ENCODE data around the gene LMAN1.

LMAN1 gene

DNA sequence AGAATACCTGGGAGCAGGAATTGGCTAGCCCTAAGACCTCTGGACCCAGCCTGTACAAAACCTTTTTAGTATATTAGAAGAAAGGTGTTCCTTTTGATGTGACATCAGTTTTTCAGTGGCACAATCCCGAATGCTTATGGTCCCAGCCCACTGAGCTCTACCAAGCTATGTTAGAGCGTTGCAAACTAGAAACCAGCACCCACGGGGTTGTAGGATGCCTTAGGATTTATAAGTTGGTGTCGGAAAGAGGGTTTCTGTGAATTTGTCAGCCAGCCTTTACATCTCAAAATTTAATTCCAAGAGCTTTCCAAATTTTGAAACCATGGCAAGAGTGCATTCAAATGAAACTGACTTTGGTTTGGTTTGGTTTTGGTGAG, 499 bp upstream of the LMAN1 start:
- no peak for DNase-seq

DNA sequence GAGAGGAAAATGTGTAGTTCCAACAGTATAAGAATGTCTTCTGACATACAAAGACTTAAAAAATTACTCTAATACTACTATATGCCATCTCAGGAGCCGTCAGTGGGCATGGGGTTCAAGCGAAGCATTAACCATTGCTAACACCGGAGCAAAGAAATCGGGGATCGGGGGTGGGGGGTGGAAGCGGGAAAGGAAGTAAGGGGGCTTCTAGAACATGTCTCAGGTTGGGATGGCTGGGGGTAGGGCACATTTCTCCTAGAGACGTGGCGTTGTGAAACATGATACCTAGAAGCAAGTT, 702 bp downstream of the LMAN1 start:
- DNase-seq, result no peak

DNA sequence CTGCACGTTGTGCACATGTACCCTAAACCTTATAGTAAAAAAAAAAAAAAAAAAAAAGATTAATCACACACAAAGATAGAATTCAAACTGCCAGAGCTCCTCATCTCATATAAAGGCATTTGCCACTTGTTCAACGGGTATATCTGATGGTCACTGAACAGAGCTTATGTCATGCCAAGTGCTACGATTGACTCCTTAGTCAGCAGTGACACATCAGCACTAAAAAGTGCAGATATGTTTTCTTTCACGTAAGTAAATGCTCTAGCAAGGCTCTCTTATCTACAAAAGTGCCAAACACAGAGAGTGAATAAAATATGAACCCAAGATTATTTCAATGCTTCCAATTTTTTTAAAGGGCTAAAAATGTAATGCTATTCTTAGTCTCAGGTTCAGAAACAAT, 1.1 kb downstream of the LMAN1 start:
- DNase-seq, result peak; percentile 39

DNA sequence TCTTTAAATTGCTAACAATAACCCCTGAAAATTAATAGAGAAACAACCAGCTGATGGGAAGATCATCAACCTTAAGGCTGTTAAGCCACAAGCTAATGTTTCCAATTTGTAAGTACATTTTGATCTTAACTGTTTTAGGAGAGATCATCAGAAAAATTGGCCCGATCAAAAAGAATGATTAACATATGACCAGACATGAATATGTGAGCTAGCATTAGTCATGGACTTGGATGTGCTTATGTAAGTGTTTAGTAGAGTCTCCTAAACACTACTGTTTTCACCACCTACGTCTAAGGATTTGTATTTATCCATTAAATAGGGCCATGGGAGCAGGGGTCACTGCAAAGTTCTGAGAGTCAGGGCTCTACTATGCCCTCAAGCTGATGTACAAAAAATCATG, 4.3 kb downstream of the LMAN1 start:
- DNase-seq, result no peak

DNA sequence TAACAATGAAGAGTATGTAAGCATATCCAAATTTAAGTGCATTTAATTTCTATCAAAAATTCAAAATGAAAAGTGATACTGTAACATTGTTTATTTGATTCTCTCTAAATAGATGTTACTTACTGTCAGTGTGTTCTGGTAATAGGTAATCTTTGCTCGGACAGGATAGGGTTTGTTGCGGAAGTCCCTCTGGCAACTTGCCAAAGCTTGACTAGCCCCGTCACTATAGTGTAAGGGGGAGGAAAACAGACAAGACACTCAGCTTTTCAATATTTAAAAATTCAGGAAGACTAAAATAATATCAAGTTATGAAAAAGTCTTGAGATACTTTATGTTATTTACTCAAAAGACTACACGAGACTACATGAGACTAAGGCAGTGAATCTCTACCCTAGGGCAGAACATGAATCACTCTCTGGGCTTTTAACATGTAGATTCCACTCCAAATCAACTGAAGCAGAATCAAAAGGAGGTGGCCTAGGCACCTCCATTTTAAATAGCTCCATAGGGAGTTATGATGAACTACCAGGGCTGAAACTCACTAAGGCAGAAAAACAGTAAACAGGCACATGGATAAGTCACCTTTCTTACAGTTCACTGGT, 5.9 kb downstream of the LMAN1 start:
- DNase-seq, result no peak

DNA sequence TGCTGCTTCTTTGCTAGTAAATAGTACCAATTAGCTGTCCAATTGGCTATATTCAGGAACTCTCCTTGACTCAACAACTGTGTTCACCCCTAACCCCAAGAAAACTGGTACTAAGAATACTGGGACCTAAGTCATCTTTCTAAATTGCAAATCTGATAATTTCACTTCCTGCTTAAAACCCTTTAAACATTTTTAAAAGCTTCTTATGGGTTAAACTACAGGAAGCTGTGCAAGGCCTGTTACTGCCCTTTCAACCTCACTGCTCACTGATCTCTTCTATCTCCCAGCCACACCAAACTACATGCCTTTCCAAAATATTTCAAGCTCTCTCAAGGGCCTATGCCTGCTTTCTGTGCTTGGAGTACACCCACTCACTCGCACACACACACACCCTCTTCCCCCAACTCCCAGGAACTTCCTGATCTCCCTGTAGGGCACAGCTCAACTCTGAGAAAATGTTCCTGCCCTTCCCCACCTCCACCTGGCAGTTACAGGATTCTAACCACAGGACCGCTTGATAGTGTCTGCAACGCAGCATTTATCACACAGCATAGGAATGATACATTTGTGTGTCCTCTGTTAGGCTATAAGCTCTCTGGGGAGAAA, 6.7 kb downstream of the LMAN1 start:
- no peak for DNase-seq

DNA sequence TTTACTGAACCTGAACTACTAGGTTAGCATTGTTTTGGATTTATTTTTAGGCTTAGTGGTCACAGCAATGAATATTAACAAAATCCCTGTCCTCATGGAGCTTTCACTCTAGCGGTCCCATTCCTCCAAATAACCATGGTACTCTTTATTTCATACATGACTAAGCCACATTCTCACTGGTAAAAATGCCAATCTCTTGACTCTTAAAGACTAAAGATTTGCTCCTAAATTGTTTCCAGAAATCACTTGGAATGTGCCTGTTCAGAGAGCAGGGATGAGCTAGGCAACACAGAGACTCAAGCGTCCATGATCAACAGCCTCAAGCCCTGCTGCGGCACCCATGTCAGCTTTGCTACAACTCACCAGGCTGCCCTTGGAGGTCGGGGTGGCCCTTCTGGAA, 13.5 kb downstream of the LMAN1 start:
- no peak for DNase-seq

DNA sequence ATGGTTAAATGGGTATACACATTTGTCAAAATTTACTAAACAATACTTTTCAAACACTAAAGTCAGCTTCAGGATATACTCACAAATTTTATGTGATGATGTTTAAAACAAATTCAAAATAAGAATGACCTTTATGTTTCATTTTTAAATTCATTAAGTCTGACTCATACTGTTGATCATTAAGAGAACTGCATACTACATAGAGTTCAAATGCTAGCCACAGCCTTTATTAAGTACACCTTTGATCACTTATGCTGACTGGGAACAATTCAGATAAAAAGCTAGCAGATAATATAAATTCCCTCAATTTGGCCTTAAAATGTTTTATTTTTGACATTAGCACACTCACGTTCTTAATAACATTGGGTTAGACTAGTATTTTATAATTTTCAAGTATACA, 14.1 kb downstream of the LMAN1 start:
- DNase-seq, result no peak

DNA sequence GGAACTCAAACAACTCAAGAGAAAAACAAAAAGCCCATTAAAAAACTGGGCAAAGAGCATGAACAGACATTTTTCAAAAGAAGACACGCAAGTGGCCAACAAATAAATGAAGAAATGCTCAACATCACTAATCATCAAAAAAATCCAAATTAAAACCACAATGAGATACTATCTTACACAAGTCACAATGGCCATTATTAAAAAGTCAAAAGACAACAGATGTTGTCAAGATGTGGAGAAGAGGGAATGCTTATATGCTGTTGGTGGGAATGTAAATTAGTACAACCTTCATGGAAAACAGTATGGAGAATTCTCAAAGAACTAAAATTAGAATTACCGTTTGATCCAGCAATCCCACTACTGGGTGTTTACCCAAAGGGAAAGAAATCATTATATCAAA, 15.1 kb downstream of the LMAN1 start:
- no peak for DNase-seq

DNA sequence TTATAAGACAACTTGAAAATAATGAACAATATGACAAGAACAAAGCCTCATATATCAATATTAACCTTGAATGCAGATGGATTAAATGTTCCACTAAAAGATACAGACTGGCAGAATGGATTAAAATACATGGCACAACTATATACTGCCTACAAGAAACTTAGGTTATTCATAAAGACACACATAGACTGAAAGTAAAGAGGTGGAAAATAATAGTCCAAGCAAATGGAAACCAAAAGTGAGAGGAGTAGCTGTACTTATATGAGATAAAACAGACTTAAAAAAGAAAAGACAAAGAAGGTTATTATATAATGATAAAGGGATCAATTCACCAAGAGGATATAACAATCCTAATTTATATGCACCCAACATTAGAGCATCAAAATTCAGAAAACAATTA, 18.2 kb downstream of the LMAN1 start:
- DNase-seq, result no peak

DNA sequence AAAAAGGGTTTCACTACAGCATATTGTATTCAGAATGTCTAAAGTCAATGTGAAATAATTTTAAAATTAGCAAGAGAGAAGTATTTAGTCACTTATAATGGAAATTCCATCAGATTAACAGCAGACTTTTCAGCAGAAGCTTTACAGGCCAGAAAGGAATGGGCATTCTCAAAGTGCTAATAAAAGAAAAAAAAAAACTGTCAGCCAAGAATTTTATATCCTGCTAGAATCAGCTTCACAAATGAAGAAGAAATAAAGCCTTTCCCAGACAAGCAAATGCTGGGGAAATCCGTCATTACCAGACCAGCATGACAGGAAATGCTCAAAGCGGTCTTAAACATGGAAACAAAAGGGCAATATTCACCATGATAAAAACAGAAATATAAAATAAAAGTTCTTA, 18.8 kb downstream of the LMAN1 start:
- DNase-seq, result no peak

DNA sequence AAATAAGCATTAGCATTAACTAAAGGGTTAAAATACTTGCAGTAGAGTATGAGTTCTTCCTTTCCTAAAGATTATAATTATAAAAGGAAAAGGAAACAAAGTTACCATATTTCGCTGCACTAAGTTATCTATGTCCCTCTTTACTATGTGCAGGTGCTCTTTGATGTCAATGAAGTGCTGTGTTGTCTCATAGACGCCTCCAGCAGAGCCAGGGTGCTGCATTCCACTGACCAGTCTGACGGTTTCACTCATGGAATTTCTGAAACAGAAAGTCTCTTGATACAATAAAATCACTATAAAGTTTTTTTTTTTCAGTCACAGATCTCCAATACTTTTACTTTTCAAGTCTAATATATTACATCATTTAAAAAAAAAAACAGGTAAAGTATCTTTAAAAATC, 26.1 kb downstream of the LMAN1 start:
- no peak for DNase-seq

DNA sequence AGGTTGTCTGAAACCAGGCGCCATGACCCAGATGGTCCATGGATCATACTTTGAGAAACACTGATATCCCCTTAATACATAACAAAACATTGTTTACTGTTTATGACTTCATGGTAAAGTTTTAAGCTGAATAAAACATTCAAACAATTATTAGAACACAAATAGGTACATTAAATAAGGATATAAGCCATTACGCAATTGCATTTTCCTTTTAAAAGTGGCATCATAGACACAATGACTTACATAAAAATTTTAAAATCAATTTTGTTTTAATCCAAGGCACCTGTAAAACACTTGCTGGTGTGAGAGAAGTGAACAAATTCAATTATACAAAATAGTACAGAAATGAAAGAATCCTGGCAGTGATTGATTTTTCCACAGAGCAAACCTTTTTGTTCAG, 30.4 kb downstream of the LMAN1 start:
- no peak for DNase-seq

DNA sequence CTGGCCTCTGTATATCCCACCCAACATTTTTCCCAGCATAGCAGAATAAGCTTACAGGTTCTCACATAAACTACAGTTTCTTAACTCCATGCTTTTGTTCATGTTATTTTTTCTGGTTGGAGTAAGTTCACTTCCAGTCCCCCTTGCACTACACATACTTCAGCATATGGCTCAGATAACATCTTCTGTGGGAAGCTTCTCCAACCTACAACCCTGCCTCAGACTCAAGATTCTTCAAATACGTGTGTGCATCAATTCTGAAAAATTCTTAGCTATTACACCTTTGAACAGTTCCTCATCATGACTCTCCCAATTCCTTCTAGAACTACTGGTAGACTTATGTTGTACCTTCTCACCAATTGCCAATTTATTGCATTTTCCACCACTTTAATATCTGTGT, 33.1 kb downstream of the LMAN1 start:
- DNase-seq, result no peak

DNA sequence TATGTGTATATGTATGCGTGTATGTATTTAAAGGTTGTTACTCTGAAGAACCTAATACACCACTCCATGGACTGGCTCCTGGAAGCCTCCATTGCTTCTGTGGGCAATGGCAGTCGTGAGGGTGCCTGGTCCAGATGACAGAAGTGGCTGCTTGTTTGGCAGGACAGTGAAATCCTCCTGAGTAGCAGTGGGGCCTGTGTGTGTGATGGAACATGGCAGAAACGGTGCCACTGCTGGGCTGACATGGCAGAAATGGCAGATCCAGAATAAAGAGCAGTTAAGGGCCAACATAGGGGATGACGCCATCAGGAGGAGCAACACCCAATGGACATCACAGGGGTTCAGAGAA, 34.5 kb downstream of the LMAN1 start:
- DNase-seq, result no peak

DNA sequence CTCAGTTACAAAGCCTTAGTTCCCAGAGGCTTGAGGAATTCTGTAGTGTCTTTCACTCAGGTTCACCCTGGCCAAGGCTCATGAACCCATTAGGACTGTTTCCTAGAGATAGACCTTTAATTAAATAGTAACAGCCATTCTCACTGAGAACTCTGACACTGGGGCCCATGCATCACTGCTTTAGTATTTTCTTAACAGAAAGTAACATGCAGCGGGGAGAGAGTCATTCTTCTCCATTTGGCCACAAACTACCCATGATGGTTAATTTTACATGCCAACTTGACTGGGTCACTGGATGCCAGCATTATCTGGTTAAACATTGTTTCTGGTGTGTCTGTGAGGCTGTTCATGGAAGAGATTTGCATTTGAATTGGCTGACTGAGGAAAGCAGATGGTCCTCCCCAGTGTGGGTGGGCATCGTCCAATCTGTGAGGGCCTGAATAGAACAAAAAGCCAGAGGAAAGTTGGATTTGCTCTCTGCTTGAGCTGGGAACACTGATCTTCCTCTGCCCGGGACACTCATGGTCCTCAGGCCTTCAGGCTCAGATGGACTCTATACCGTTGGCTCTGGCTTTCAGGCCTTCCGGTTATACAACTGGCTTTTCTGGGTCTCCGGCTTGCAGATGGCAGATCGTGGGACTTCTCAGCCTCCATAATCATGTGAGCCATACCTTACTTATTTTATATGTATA, 35.0 kb downstream of the LMAN1 start:
- DNase-seq, result no peak

DNA sequence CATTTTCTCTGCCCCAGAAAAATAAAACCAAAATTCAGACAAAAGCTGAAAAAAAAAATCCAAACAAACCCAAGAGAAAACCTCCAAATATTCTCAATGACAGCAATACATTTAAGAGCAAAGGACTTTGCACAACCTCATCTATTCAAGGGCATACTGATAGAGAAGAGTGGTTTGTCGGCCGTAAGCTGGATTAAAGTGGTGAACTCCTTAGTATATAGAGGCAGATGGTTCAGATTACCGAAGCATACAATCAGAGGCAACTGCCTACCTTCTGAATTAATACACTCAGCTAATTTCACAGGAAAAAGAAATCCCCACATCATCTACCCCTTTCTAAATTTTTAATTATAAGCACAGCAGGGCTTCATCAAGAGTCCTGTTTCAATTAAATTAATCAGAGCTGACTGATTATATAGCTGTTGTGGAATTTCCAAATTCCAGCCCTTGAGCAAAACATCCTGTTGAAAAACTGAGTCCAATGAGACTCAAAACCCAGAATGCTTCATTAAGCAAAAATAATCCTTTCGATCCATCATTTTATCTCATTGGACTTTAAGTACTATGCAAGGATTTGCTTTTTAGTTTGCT, 40.5 kb downstream of the LMAN1 start, which contains the start of gene CPLX4:
TSS of gene CPLX4 (minus strand) at position 190 of the 591 bp plus-strand sequence. CDS start at position 3, 187 bp downstream.
- DNase-seq, result no peak

DNA sequence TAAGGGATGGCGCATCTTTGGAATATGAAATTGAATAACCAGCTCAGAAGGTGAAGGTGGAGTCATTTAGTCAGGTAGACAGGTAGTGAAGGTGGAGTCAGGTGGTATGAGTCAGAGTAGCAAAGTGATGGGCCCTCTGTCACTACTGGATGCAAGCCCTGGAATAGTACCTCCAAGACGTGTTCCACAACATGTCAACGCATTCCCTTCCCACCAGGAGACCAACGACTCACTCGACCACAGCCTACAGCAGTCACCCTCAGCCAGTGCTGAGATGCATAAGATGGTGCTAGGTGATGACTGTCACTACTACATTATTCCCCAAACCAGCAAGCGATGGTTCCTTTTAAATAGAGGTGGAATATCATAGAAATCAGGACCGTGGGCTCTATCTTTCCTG, 47.4 kb downstream of the LMAN1 start:
- no peak for DNase-seq

DNA sequence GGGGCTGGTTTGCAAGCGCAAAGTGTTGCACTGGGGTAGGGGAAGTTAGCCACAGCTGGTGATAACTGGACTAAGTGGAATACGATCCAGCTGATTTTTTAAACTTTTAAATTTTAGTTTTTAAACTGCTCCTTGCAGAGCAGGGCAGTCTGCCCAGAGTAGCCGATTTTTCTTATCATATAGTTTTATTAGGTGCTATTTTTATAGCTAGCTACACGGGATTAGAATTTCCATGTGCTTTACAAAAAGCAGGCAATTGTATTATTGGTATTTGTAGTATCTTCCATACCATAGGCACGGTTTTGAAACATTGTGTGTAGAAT, 50.2 kb downstream of the LMAN1 start:
- DNase-seq, result no peak

DNA sequence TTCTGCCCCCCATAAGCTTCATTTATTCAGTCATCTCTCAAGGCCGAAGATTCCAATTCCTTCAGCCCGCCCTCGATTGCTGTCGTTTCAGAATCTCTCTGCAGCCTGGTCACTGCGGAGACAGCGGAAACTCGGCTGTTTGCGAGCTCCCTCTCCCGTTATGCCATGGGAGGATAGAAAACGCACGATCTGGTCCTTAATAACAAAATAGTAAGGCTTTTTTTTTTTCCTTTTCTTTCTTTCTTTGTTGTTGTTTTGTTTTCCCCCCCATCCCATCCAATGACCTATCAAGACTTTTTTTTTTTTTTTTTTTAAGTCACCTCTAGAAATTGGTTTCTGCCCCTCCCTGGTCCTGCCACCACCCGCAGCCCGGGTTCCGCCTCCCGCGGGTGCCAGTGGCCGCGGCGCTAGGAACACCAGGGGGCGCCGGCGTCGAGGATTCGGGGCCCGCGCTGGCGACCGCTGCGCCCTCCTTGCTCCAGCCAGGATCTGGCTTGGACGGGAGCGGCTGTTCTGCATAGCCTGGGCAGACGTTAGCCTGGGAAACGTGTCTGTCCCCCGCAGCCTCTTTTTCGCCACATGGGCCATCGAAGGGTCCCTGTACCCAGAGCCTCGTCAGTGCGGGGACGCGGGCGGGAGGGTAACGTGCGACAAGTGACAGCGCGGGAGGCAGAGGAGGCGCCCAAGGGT, 50.7 kb downstream of the LMAN1 start:
- DNase-seq, result peak; percentile 90

DNA sequence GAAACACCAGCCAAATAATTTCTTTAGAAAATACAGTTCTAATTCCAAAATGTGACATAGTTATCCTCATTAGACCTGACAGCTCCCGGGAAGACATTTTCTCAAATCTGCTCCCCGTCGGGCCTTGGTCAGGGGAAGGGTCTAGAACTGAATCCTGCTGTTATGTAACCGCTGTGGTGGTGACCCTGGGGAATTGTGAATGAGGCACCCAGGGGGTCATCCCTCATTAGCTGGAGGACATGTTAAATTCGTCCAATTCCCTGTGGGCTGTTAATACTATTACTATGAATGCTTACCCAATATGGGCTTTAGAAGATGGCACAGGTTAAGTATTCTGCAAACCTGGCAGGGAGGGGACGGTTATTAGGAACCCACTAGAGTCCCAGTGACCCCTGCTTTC, 52.4 kb downstream of the LMAN1 start:
- DNase-seq, result no peak

DNA sequence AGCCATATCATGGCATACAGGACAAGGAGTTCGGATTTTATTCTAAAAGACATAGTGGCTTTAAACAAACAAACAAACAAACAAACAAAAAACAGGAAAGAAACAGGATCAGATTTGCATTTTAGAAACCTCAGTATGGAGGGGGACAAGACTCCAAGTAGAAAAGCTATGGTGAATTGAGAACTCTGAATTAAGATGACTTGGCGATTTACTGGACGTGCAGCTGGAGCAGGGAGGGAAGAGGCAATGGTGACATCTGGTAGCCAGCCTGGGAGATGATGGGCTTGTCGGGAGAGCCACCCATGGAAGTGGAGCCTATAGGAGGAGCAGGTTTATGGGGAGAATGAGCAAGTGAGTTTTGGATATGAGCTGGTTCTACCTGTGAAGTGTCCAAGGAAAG, 53.8 kb downstream of the LMAN1 start:
- no peak for DNase-seq

DNA sequence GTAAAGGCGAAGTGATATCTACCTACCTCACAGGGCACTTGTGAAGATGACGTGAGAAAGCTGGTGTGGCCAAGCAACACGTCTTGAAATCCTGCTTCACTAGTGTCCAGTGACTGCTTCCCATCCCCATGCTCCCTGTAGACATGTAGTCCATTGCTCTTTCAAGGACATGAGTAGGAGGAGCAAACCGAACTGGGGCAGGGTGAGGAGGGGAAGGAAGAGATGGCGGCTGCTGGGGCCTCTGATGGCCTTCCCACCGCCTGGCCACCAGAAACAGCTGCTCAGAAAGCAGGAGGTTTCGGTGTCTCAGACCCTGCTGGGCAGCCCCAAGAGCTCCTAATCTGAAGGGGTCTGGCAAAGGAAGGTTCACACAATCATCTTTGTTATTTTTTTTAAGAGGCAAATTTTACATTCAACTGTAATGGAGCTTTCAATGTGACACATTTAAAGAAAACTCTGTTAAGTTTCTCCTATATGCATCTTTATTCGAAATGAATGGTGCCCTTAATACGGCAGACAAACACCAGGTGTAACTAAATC, 55.3 kb downstream of the LMAN1 start:
- no peak for DNase-seq

DNA sequence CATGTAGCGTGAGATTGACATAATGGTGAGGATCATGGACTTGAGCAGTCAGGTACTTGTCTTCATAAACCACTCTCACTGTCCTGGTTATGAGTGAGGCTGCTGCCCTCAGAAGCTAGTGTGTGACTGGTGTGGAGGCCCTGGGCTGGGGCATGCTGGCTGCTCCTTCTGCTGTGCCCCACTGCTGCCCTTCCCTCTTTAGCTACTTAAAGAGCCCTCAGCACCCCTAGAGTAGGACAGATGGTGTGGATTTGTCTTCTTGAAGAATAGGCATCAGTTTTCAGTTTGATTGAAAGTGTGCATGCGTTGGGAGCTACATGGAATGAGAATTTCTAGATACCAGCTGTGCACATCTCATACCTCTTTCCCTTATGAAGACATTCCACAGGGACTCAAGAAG, 56.1 kb downstream of the LMAN1 start:
- no peak for DNase-seq

Measured in NCI-H510A treated with DMSO at 0.1 percent for 48 hours (cell line).